ENCODE results near the gene CEP112. TPM values are rescaled to one million over a fixed set of nuclear protein-coding genes. Genes with fewer than 3 reads are reported as not detected.

CEP112 gene
- total and polyA plus RNA-seq, 2 donors (not counting 1 experiment from before 2014, with no cell fraction given), result 5.4 to 6.4 TPM

DNA sequence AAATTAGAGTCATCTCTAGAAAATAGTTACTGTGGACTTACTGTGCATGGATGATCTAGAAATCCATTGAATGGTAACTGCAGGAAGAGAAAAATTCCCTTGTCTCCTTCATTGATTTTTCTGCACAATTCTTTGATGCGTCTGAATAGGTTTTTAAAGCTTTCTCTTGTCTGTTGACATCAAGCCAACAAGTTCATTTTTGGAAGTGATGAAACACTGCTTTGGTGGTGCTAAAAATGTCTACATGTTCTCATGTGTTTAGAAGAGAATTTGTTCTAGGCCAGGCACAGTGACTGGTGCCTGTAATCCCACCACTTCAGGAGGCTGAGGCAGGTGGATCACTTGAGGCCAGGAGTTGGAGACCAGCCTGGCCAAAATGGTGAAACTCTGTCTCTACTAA, 573.4 kb downstream of the CEP112 start:
- Histone ChIP-seq H3K9me3 (ENCODE audit: control insufficient read depth, insufficient read depth, low read depth, low read length) (no peaks in the 10 kb centered on the region), H3K4me1 (ENCODE audit: control insufficient read depth, extremely low read depth, insufficient read depth, low read length) (no peaks in the 10 kb centered on the region), H3K27ac (ENCODE audit: insufficient read depth, low read length) (no peak overlapping the region), H3K79me2 (ENCODE audit: control insufficient read depth, insufficient read depth, low read length) (no peaks in the 10 kb centered on the region), H2AFZ (ENCODE audit: low read length) (no peak overlapping the region), H3K27me3 (ENCODE audit: control insufficient read depth, insufficient read depth, low read length) (no peaks in the 10 kb centered on the region), H4K20me1 (ENCODE audit: control insufficient read depth, extremely low read depth, insufficient read depth, low read length) (no peaks in the 10 kb centered on the region), H3K4me2 (ENCODE audit: extremely low read depth, insufficient read depth, low read length) (no peak overlapping the region), H3K4me3 (replicated peaks in 1 of 4; ENCODE audit: control extremely low read depth in 1 of 4, insufficient read depth in 1 of 4, low read depth in 3 of 4, low read length in 4 of 4) (no peak overlapping the region), H3K9ac (ENCODE audit: insufficient read depth, low read length) (no peak overlapping the region), H3K36me3 (ENCODE audit: control insufficient read depth, insufficient read depth, low read length) (no peaks in the 10 kb centered on the region)
- no peak for DNase-seq (ENCODE audit: low read depth in 2 of 2)
- TF ChIP-seq EZH2 (IDR thresholded peaks at IDR 0.05; ENCODE audit: low read length, missing control alignments), result no peak
- TF ChIP-seq, protein P1, sequence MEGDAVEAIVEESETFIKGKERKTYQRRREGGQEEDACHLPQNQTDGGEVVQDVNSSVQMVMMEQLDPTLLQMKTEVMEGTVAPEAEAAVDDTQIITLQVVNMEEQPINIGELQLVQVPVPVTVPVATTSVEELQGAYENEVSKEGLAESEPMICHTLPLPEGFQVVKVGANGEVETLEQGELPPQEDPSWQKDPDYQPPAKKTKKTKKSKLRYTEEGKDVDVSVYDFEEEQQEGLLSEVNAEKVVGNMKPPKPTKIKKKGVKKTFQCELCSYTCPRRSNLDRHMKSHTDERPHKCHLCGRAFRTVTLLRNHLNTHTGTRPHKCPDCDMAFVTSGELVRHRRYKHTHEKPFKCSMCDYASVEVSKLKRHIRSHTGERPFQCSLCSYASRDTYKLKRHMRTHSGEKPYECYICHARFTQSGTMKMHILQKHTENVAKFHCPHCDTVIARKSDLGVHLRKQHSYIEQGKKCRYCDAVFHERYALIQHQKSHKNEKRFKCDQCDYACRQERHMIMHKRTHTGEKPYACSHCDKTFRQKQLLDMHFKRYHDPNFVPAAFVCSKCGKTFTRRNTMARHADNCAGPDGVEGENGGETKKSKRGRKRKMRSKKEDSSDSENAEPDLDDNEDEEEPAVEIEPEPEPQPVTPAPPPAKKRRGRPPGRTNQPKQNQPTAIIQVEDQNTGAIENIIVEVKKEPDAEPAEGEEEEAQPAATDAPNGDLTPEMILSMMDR (conservative IDR thresholded peaks at IDR 0.05 in 1 of 2, IDR thresholded peaks at IDR 0.05 in 1 of 2; ENCODE audit: low read depth in 1 of 2, low read length in 2 of 2), result no peak

DNA sequence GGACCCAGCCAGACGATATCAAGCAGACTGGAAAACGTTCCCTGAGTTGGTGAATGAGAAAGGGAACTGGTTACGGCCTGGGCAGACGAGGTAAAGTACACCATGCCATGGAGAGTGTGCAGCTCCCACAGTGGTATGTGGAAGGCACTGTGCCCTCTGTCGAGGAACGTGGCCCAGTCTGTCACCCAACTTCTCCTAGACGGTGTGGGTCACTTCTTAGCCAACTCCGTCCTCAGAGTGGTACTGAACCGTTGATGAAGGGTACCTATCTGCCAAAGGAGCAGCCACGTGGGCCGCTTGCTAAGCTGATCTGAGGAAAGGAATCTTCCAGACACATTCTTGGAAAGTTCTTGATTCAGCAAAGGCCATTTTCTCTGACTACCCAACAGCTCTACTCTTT, 574.4 kb downstream of the CEP112 start:
- Histone ChIP-seq H3K27me3 (ENCODE audit: control insufficient read depth, insufficient read depth, low read length) (no peaks in the 10 kb centered on the region), H2AFZ (ENCODE audit: low read length) (no peak overlapping the region)

DNA sequence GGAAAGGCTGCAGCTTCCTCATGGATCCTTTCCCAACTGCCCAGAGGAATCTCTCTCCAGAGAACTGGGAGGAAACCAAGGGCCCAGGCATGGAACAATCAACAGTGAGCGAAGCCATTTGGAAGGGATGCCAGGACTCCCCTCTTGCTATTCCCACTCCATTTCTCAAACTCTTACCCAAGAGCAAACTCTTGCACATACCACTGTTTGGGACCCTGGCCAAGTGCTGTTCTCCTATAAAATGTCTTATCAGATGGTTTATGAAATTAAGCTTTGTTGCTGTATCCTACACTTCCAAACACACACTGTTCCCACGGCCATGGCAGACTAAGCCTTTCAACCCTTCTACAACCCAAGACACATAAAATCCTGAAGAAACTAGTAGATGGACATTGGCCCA, 582.2 kb downstream of the CEP112 start:
- no peak overlapping the region for H2AFZ ChIP-seq (ENCODE audit: low read length)
- H3K4me3 ChIP-seq (replicated peaks in 1 of 4; ENCODE audit: control extremely low read depth in 1 of 4, insufficient read depth in 1 of 4, low read depth in 3 of 4, low read length in 4 of 4), result no peak overlapping the region
- H3K9ac ChIP-seq (ENCODE audit: insufficient read depth, low read length), result no peak overlapping the region
- TF ChIP-seq, protein P1 (conservative IDR thresholded peaks at IDR 0.05 in 1 of 2, IDR thresholded peaks at IDR 0.05 in 1 of 2; ENCODE audit: low read depth in 1 of 2, low read length in 2 of 2), result no peak
- no peak for TF ChIP-seq EZH2 (IDR thresholded peaks at IDR 0.05; ENCODE audit: low read length, missing control alignments)
- no peaks in the 10 kb centered on the region for H3K36me3 ChIP-seq (ENCODE audit: control insufficient read depth, insufficient read depth, low read length)
- H3K4me2 ChIP-seq (ENCODE audit: extremely low read depth, insufficient read depth, low read length), result no peak overlapping the region
- no peaks in the 10 kb centered on the region for H3K4me1 ChIP-seq (ENCODE audit: control insufficient read depth, extremely low read depth, insufficient read depth, low read length)
- no peaks in the 10 kb centered on the region for H3K9me3 ChIP-seq (ENCODE audit: control insufficient read depth, insufficient read depth, low read depth, low read length)
- H4K20me1 ChIP-seq (ENCODE audit: control insufficient read depth, extremely low read depth, insufficient read depth, low read length), result no peaks in the 10 kb centered on the region
- DNase-seq (ENCODE audit: low read depth in 2 of 2), result peak in 1 of 2 donors; percentile 62
- H3K27ac ChIP-seq (ENCODE audit: insufficient read depth, low read length), result no peak overlapping the region
- H3K79me2 ChIP-seq (ENCODE audit: control insufficient read depth, insufficient read depth, low read length), result no peaks in the 10 kb centered on the region
- no peaks in the 10 kb centered on the region for H3K27me3 ChIP-seq (ENCODE audit: control insufficient read depth, insufficient read depth, low read length)

More for the DNA sequence above, 574.4 kb downstream of the CEP112 start:
- H3K9me3 ChIP-seq (ENCODE audit: control insufficient read depth, insufficient read depth, low read depth, low read length), result no peaks in the 10 kb centered on the region
- H4K20me1 ChIP-seq (ENCODE audit: control insufficient read depth, extremely low read depth, insufficient read depth, low read length), result no peaks in the 10 kb centered on the region
- H3K36me3 ChIP-seq (ENCODE audit: control insufficient read depth, insufficient read depth, low read length), result no peaks in the 10 kb centered on the region
- no peaks in the 10 kb centered on the region for H3K4me1 ChIP-seq (ENCODE audit: control insufficient read depth, extremely low read depth, insufficient read depth, low read length)
- no peak for TF ChIP-seq EZH2 (IDR thresholded peaks at IDR 0.05; ENCODE audit: low read length, missing control alignments)
- TF ChIP-seq, protein P1 (conservative IDR thresholded peaks at IDR 0.05 in 1 of 2, IDR thresholded peaks at IDR 0.05 in 1 of 2; ENCODE audit: low read depth in 1 of 2, low read length in 2 of 2), result no peak
- no peak overlapping the region for H3K27ac ChIP-seq (ENCODE audit: insufficient read depth, low read length)
- no peak overlapping the region for H3K4me2 ChIP-seq (ENCODE audit: extremely low read depth, insufficient read depth, low read length)
- H3K4me3 ChIP-seq (replicated peaks in 1 of 4; ENCODE audit: control extremely low read depth in 1 of 4, insufficient read depth in 1 of 4, low read depth in 3 of 4, low read length in 4 of 4), result no peak overlapping the region
- no peak for DNase-seq (ENCODE audit: low read depth in 2 of 2)
- no peak overlapping the region for H3K9ac ChIP-seq (ENCODE audit: insufficient read depth, low read length)
- no peaks in the 10 kb centered on the region for H3K79me2 ChIP-seq (ENCODE audit: control insufficient read depth, insufficient read depth, low read length)

Data from fibroblast of lung (primary cell).